Measurements from ENCODE around the gene AIF1L.
A peak's percentile ranks its signal among the peaks of the same experiment; 100 is the strongest.

DNA sequence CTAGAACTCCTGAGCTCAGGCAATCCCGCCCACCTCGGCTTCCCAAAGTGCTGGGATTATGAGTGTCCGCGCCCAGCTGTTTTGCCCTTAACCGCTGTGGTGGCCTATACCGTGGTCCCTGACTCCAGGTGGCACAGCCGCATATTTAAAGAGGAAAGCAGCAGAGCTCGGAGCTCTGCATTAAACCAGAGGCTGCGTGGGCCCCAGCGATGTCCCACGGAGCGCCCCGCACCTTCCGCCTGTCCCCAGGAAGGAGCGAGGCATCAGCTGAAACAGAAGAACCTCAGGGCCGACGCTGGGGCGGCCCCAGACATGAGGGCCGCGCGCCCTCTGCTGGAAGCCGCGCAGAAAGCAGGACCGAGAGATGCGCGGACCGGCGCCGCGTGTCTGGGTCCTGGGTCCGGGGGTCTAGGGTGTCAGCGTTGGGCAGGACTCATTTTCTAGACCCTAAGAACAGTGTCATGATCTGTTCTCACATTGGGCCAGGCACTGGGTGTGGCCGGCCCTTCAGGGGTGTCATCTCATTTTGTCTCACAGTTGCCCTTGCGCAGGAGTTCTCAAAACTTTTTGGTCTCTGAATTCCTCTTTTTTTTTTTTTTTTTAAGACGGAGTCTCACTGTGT is 49.6 kb upstream of the AIF1L start:
- TF ChIP-seq EZH2phosphoT487 (IDR thresholded peaks at IDR 0.05; ENCODE audit: borderline replicate concordance, low read length) (no peak), CTCF (conservative IDR thresholded peaks at IDR 0.05; ENCODE audit: low read depth, low read length) (peak; percentile 83), EZH2 (IDR thresholded peaks at IDR 0.05; ENCODE audit: low read length, unreplicated experiment) (no peak)

Measured in PC-3 (cell line).